ENCODE measurements around the gene NOL4L. TPM values are rescaled to one million over a fixed set of nuclear protein-coding genes. Genes with fewer than 3 reads are reported as not detected.
"Not testable (repeated sequence)": the region's sequence is repeated elsewhere in the genome, so short reads cannot be mapped to it uniquely, and the experiment has no call there.

Gene NOL4L
- polyA plus RNA-seq, 2 of the 4 experiments (the other 2 are of a cell fraction): 9.5 to 11.8 TPM

DNA sequence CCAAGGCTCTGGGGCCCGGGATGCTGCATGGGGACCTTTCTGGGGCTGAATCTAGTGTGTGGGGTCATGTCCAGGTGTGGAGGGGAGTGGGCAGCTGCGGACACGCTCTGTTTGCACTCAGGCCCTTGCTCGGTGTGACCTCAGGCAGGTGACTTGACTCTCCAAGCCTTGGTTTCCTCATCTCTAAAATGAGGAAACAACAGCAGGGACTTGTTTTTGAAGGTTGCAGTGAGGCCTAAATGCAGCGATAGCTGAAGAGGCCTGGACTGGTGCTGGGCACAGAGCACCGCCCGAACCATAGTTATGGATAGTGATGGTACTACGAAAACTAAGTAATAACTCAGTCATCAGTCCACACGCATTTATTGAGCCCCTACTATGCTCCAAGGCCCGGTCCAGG is 91.8 kb downstream of the NOL4L start:
- no peak for TF ChIP-seq HDAC2 (IDR thresholded peaks at IDR 0.05)
- no peak for TF ChIP-seq NFE2L2 (conservative IDR thresholded peaks at IDR 0.05; ENCODE audit: low read length)
- TF ChIP-seq, protein P1, sequence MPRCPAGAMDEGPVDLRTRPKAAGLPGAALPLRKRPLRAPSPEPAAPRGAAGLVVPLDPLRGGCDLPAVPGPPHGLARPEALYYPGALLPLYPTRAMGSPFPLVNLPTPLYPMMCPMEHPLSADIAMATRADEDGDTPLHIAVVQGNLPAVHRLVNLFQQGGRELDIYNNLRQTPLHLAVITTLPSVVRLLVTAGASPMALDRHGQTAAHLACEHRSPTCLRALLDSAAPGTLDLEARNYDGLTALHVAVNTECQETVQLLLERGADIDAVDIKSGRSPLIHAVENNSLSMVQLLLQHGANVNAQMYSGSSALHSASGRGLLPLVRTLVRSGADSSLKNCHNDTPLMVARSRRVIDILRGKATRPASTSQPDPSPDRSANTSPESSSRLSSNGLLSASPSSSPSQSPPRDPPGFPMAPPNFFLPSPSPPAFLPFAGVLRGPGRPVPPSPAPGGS (IDR thresholded peaks at IDR 0.05): no peak
- no peak for TF ChIP-seq EHF (CRISPR knock-in tag; IDR thresholded peaks at IDR 0.05)
- TF ChIP-seq CEBPB (IDR thresholded peaks at IDR 0.05): no peak
- TF ChIP-seq, protein P2, sequence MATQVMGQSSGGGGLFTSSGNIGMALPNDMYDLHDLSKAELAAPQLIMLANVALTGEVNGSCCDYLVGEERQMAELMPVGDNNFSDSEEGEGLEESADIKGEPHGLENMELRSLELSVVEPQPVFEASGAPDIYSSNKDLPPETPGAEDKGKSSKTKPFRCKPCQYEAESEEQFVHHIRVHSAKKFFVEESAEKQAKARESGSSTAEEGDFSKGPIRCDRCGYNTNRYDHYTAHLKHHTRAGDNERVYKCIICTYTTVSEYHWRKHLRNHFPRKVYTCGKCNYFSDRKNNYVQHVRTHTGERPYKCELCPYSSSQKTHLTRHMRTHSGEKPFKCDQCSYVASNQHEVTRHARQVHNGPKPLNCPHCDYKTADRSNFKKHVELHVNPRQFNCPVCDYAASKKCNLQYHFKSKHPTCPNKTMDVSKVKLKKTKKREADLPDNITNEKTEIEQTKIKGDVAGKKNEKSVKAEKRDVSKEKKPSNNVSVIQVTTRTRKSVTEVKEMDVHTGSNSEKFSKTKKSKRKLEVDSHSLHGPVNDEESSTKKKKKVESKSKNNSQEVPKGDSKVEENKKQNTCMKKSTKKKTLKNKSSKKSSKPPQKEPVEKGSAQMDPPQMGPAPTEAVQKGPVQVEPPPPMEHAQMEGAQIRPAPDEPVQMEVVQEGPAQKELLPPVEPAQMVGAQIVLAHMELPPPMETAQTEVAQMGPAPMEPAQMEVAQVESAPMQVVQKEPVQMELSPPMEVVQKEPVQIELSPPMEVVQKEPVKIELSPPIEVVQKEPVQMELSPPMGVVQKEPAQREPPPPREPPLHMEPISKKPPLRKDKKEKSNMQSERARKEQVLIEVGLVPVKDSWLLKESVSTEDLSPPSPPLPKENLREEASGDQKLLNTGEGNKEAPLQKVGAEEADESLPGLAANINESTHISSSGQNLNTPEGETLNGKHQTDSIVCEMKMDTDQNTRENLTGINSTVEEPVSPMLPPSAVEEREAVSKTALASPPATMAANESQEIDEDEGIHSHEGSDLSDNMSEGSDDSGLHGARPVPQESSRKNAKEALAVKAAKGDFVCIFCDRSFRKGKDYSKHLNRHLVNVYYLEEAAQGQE (IDR thresholded peaks at IDR 0.05): no peak
- no peak for TF ChIP-seq RARB (CRISPR knock-in tag; IDR thresholded peaks at IDR 0.05)
- TF ChIP-seq EHMT2 (IDR thresholded peaks at IDR 0.05; ENCODE audit: low read depth): no peak
- no peak for TF ChIP-seq PBX3 (IDR thresholded peaks at IDR 0.05)
- TF ChIP-seq CBX8 (IDR thresholded peaks at IDR 0.05): no peak
- no peak for TF ChIP-seq MAFK (IDR thresholded peaks at IDR 0.05; ENCODE audit: partially characterized antibody)
- no peak for TF ChIP-seq RFX5 (IDR thresholded peaks at IDR 0.05)
- no peak for TF ChIP-seq RNF2 (IDR thresholded peaks at IDR 0.05; ENCODE audit: borderline replicate concordance, low read depth)
- TF ChIP-seq HMGXB4 (CRISPR knock-in tag; IDR thresholded peaks at IDR 0.05; ENCODE audit: borderline replicate concordance): no peak
- TF ChIP-seq JUNB (IDR thresholded peaks at IDR 0.05): no peak
- TF ChIP-seq ZSCAN20 (CRISPR knock-in tag; IDR thresholded peaks at IDR 0.05): no peak
- no peak for TF ChIP-seq ZNF302 (CRISPR knock-in tag; IDR thresholded peaks at IDR 0.05)
- TF ChIP-seq BHLHE40 (IDR thresholded peaks at IDR 0.05; ENCODE audit: low read depth, low read length): no peak
- Histone ChIP-seq H3K9me3 (peaks cover 5% of the 10 kb centered on the region; the same call in 1 of the 3 replicates), H3K27ac (no peak overlapping the region), H3K4me1 (no peaks in the 10 kb centered on the region), H3K4me2 (no peak overlapping the region), H3K4me3 (no peak overlapping the region)
- ATAC-seq (no peak), FAIRE-seq (no peak), DNase-seq (ENCODE audit: low read depth in 1 of 2, low spot score in 1 of 2) (no peak)
- POLR2A ChIA-PET: no interaction called here
- CTCF ChIA-PET: interaction anchor here (0.6 kb wide), 2 partner anchors 103 to 275 kb away, joined by 3 read pairs; no protein-coding TSS in a partner anchor
- 85% methylated on average over 10 of the region's 10 CpGs for WGBS (ENCODE audit: missing lambda C conversion rate)

DNA sequence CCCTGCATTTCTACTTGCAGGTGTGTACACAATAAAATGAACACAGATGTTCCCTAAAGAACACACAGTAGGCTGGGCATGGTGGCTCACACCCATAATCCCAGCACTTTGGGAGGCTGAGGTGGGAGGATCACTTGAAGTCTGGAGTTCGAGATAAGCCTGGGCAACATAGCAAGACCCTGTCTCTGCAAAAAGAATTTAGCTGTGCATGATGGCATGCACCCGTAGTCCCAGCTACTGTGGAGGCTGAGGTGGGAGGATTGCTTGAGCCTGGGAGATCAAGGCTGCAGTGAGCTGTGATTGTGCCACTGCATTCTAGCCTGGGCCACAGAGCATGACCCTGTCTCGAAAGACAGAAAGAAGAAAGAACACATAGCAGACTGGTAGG is 93.4 kb downstream of the NOL4L start:
- H3K9me3 ChIP-seq; H3K4me2 ChIP-seq; DNase-seq (ENCODE audit: low read depth in 1 of 2, low spot score in 1 of 2); H3K27ac ChIP-seq; ATAC-seq; POLR2A ChIA-PET; FAIRE-seq; H3K4me1 ChIP-seq; H3K4me3 ChIP-seq: not testable (repeated sequence)
- CTCF ChIA-PET: interaction anchor here (0.9 to 1.2 kb wide), 2 partner anchors 11 to 29 kb away, joined by 3 read pairs; no protein-coding TSS in a partner anchor
- 67% methylated on average over 3 of the region's 3 CpGs for WGBS (ENCODE audit: missing lambda C conversion rate)
